ENCODE measurements around the gene LHB. TPM values are rescaled to one million over a fixed set of nuclear protein-coding genes. Genes with fewer than 3 reads are reported as not detected.

The LHB gene
- total RNA-seq, 2 experiments from 2014 or later = 1.1 TPM; not detected in 1

DNA sequence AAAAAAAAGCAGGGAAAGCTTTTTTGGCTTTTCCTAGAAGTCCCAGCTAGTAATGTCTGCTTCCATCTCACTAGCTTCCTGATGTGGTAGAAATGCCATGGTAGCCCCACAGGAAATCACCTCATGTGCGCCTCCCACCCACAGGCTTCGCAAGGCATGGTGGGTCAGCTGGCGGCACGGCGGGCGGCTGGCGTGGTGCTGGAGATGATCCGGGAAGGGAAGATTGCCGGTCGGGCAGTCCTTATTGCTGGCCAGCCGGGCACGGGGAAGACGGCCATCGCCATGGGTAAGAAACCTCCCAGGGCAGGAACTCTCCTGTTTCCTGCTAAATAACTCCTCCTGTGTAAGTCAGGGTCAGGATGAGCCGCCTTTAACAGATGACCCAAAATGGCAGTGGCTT lies 12.8 kb downstream of the LHB start:
- ChIA-PET CTCF (ENCODE audit: unreplicated experiment) (no interaction called here), POLR2A (no interaction called here)
- no peaks in the 10 kb centered on the region for H3K9me3 ChIP-seq (ENCODE audit: low read length)
- peaks cover 82% of the 10 kb centered on the region for H3K36me3 ChIP-seq (ENCODE audit: insufficient read depth, low read length)
- H4K20me1 ChIP-seq (ENCODE audit: insufficient read depth, low read length) = no peaks in the 10 kb centered on the region
- BruUV-seq (replicated peaks) = no TSS peak
- no peak overlapping the region for H3K4me2 ChIP-seq (ENCODE audit: low read length)
- TF ChIP-seq, protein P1, sequence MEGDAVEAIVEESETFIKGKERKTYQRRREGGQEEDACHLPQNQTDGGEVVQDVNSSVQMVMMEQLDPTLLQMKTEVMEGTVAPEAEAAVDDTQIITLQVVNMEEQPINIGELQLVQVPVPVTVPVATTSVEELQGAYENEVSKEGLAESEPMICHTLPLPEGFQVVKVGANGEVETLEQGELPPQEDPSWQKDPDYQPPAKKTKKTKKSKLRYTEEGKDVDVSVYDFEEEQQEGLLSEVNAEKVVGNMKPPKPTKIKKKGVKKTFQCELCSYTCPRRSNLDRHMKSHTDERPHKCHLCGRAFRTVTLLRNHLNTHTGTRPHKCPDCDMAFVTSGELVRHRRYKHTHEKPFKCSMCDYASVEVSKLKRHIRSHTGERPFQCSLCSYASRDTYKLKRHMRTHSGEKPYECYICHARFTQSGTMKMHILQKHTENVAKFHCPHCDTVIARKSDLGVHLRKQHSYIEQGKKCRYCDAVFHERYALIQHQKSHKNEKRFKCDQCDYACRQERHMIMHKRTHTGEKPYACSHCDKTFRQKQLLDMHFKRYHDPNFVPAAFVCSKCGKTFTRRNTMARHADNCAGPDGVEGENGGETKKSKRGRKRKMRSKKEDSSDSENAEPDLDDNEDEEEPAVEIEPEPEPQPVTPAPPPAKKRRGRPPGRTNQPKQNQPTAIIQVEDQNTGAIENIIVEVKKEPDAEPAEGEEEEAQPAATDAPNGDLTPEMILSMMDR (conservative IDR thresholded peaks at IDR 0.05; ENCODE audit: low read length) = no peak
- no peak for TF ChIP-seq EZH2phosphoT487 (IDR thresholded peaks at IDR 0.05; ENCODE audit: borderline replicate concordance, low read depth, low read length)
- H3K79me2 ChIP-seq (ENCODE audit: insufficient read depth, low read depth, low read length) = no peaks in the 10 kb centered on the region
- intact Hi-C loops (cut with micrococcal nuclease; ENCODE audit: unreplicated experiment) = no loop called here
- H3K4me3 ChIP-seq (ENCODE audit: low read depth, low read length, poor library complexity, severe bottlenecking) = no peak overlapping the region
- peaks cover 3% of the 10 kb centered on the region for H3K4me1 ChIP-seq (ENCODE audit: insufficient read depth, low read length, poor library complexity, severe bottlenecking)
- DNase-seq (ENCODE audit: low spot score) = no peak
- H3K9me2 ChIP-seq (ENCODE audit: insufficient read depth, low read length) = no peaks in the 10 kb centered on the region
- H2AFZ ChIP-seq (ENCODE audit: low read length) = no peak overlapping the region
- no peak overlapping the region for H3K27ac ChIP-seq (ENCODE audit: low read depth, low read length, poor library complexity, severe bottlenecking)

- no peak overlapping the region for H3K27ac ChIP-seq (ENCODE audit: low read depth, low read length, poor library complexity, severe bottlenecking)
- H3K9me2 ChIP-seq (ENCODE audit: insufficient read depth, low read length) = no peaks in the 10 kb centered on the region
- intact Hi-C loops (cut with micrococcal nuclease; ENCODE audit: unreplicated experiment) = no loop called here
- H3K36me3 ChIP-seq (ENCODE audit: insufficient read depth, low read length) = peaks cover 83% of the 10 kb centered on the region
- no peak for TF ChIP-seq EZH2phosphoT487 (IDR thresholded peaks at IDR 0.05; ENCODE audit: borderline replicate concordance, low read depth, low read length)
- TF ChIP-seq, protein P1 (conservative IDR thresholded peaks at IDR 0.05; ENCODE audit: low read length) = peak; percentile 86
- POLR2A ChIA-PET = no interaction called here
- peaks cover 37% of the 10 kb centered on the region for H3K79me2 ChIP-seq (ENCODE audit: insufficient read depth, low read depth, low read length)
- DNase-seq (ENCODE audit: low spot score) = peak; percentile 78
- no peak overlapping the region for H3K4me3 ChIP-seq (ENCODE audit: low read depth, low read length, poor library complexity, severe bottlenecking)
- H3K4me2 ChIP-seq (ENCODE audit: low read length) = no peak overlapping the region
- CTCF ChIA-PET (ENCODE audit: unreplicated experiment) = no interaction called here
- no TSS peak for BruUV-seq (replicated peaks)
- no peak overlapping the region for H2AFZ ChIP-seq (ENCODE audit: low read length)
- peaks cover 12% of the 10 kb centered on the region for H3K4me1 ChIP-seq (ENCODE audit: insufficient read depth, low read length, poor library complexity, severe bottlenecking)
- H3K9me3 ChIP-seq (ENCODE audit: low read length) = no peaks in the 10 kb centered on the region
- peaks cover 4% of the 10 kb centered on the region; the same call in 1 of the 2 replicates for H4K20me1 ChIP-seq (ENCODE audit: insufficient read depth, low read length)
Observed at GRCh38 chr19:48999481-49000325, 17.2 kb downstream of the LHB start.

- no peaks in the 10 kb centered on the region for H3K9me2 ChIP-seq (ENCODE audit: insufficient read depth, low read length)
- no peak overlapping the region for H3K4me2 ChIP-seq (ENCODE audit: low read length)
- H2AFZ ChIP-seq (ENCODE audit: low read length) = no peak overlapping the region
- peaks cover 47% of the 10 kb centered on the region for H3K79me2 ChIP-seq (ENCODE audit: insufficient read depth, low read depth, low read length)
- no peak for TF ChIP-seq EZH2phosphoT487 (IDR thresholded peaks at IDR 0.05; ENCODE audit: borderline replicate concordance, low read depth, low read length)
- TF ChIP-seq, protein P1 (conservative IDR thresholded peaks at IDR 0.05; ENCODE audit: low read length) = peak; percentile 78
- no peak overlapping the region for H3K4me3 ChIP-seq (ENCODE audit: low read depth, low read length, poor library complexity, severe bottlenecking)
- H4K20me1 ChIP-seq (ENCODE audit: insufficient read depth, low read length) = peaks cover 4% of the 10 kb centered on the region; the same call in 1 of the 2 replicates
- ChIA-PET CTCF (ENCODE audit: unreplicated experiment) (no interaction called here), POLR2A (interaction anchor here (0.6 to 0.8 kb wide), 3 partner anchors 11 to 334 kb away, joined by 3 to 5 read pairs (median 3); no protein-coding TSS in a partner anchor)
- no TSS peak for BruUV-seq (replicated peaks)
- H3K4me1 ChIP-seq (ENCODE audit: insufficient read depth, low read length, poor library complexity, severe bottlenecking) = peaks cover 15% of the 10 kb centered on the region
- intact Hi-C loops (cut with micrococcal nuclease; ENCODE audit: unreplicated experiment) = no loop called here
- H3K36me3 ChIP-seq (ENCODE audit: insufficient read depth, low read length) = peaks cover 66% of the 10 kb centered on the region
- no peaks in the 10 kb centered on the region for H3K9me3 ChIP-seq (ENCODE audit: low read length)
- DNase-seq (ENCODE audit: low spot score) = peak; percentile 50
- no peak overlapping the region for H3K27ac ChIP-seq (ENCODE audit: low read depth, low read length, poor library complexity, severe bottlenecking)
Observed at GRCh38 chr19:48997972-48998371, 18.9 kb downstream of the LHB start.
